Adipocyte (in vitro differentiated cells): Measurements from ENCODE around the gene DCPS.
"Not testable (repeated sequence)": the region's sequence is repeated elsewhere in the genome, so short reads cannot be mapped to it uniquely, and the experiment has no call there.

ENCODE experiments used
- DNase-seq: peaks from one replicate; pipeline ENCODE4 v3.0.0-alpha.2; 2015; ENCODE audit warnings: low read depth
- H3K27me3 ChIP-seq: replicated peaks from 2 replicates; pipeline ENCODE4 v1.7.0; 2013; ENCODE audit warnings: mild to moderate bottlenecking, low read length, moderate library complexity; ENCODE audit not compliant: control insufficient read depth, insufficient read depth
- H3K36me3 ChIP-seq: 2 replicates; pipeline ENCODE4 v1.7.0; 2013; ENCODE audit warnings: low read length, mild to moderate bottlenecking, moderate library complexity; ENCODE audit not compliant: control insufficient read depth, insufficient read depth, severe bottlenecking
- H3K4me1 ChIP-seq: 2 replicates; pipeline ENCODE4 v1.7.0; 2013; ENCODE audit warnings: mild to moderate bottlenecking, low read length, moderate library complexity; ENCODE audit not compliant: control insufficient read depth, insufficient read depth
- H3K4me3 ChIP-seq: 2 replicates; pipeline ENCODE4 v1.7.0; 2013; ENCODE audit warnings: mild to moderate bottlenecking, low read length, moderate library complexity
- H3K9ac ChIP-seq: 2 replicates; pipeline ENCODE4 v1.7.0; 2013; ENCODE audit warnings: mild to moderate bottlenecking, low read length, moderate library complexity
- H3K9me3 ChIP-seq: 2 replicates; pipeline ENCODE4 v1.7.0; 2013; ENCODE audit warnings: mild to moderate bottlenecking, low read length, moderate library complexity; ENCODE audit not compliant: control insufficient read depth

The DCPS gene

DNA sequence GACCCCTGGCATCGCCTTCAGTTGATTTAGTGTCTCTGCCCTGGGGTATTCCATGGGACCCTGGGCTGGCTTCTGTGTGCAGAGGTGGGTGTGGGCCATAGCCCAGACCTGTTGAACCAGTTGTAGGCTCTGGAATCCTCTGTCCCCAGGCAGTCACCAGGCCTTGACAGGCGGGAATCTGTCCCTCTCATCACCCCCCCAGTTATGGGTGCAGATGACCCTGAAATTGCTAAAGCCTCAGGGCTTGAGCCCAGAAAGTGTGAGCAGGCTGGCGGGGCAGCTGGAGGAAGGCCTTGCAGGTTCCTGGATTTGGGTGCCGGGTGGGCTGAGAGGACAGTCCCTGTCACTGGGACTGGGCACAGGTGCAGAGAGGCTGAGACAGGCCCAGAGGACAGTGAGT lies 78.8 kb downstream of the DCPS start:
- H3K36me3 ChIP-seq, H3K27me3 ChIP-seq, H3K9me3 ChIP-seq, H3K4me3 ChIP-seq, DNase-seq, H3K9ac ChIP-seq, H3K4me1 ChIP-seq: not testable (repeated sequence)

DNA sequence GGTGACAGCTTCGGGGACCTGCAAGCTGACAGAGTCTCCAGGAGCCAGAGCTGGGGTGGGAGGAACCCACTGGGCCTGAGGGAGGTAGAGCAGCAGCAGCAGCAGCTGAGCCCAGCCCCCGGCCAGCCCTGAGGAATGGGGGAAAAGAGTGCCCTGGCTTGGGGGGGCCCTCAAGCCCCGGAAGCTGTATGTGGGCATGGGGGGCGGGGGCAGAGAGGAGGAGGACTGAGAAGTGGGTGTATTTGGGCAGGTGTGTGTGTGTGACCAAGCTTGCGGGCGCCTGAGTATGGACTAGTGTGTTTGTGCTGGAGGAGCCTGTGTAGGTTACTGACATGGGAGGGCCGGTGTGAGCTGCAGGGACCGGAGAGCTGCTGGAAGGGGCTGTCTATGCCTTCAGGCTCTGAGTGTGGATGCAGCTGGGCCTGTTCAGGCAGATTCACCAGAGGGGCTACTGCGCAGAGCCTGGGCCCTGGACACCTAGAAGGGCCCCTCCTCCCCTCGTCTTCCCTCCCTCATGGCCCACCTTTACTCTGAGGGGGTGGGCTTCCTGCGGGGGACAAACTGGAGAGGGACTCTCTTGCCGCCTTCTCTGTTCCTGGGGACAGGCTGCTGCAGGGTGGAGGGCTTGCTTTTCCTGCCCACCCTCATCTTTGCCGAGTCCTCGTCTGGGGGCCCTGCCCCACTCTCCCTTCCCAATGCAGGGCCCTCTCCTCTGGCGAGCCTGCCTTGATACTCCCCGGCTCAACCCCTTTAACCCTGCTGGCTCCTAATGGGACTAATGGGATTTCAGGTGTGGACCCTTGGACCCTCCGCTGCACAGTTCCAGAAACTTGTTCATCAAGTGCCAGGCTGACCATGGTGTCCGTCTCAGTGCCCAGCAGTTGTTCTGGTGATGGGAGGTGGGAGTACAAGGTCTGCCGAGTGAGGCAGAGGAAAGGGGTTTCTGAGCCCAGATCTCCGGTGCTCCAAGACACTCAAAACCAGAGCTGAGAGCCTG lies 79.8 kb downstream of the DCPS start:
- peaks cover 5% of the 10 kb centered on the region for H3K36me3 ChIP-seq
- H3K27me3 ChIP-seq: no peaks in the 10 kb centered on the region
- H3K4me3 ChIP-seq: no peak overlapping the region
- no peak overlapping the region for H3K9ac ChIP-seq
- peaks cover 3% of the 10 kb centered on the region for H3K4me1 ChIP-seq
- no peak for DNase-seq
- H3K9me3 ChIP-seq: no peaks in the 10 kb centered on the region

DNA sequence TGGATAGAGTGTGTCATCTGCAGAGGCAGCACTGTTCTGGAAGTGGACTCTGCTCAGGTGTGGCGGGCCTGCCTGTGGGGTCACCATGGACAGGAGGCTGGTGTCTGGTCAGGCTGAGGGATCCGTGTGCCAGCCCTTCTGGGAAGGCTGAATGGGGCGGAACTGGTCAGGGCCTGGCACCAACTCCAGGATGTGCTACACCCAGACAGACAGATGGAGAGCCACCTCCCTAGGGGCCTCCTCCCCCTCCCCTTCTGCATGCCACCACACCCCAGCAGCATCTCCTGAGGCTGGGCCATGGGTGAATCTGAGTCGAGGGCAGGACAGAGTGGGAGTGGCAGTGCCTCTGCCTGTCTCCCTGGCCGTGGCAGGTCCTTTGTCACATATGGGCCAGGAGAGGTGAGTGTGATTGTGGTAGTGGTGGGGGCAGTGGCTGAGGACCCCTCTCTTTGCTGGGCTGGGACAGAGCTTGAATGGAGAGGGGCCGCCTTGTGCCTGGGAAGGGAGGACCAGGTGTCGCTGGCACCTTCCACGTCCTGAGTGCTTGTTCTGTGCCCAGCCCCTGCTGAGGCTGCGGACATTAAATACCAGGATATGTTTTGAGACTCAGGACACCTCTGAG lies 80.7 kb downstream of the DCPS start:
- Histone ChIP-seq H3K4me1 (no peaks in the 10 kb centered on the region), H3K4me3 (no peak overlapping the region), H3K9ac (no peak overlapping the region), H3K27me3 (no peaks in the 10 kb centered on the region), H3K36me3 (peaks cover 5% of the 10 kb centered on the region), H3K9me3 (no peaks in the 10 kb centered on the region)
- no peak for DNase-seq

DNA sequence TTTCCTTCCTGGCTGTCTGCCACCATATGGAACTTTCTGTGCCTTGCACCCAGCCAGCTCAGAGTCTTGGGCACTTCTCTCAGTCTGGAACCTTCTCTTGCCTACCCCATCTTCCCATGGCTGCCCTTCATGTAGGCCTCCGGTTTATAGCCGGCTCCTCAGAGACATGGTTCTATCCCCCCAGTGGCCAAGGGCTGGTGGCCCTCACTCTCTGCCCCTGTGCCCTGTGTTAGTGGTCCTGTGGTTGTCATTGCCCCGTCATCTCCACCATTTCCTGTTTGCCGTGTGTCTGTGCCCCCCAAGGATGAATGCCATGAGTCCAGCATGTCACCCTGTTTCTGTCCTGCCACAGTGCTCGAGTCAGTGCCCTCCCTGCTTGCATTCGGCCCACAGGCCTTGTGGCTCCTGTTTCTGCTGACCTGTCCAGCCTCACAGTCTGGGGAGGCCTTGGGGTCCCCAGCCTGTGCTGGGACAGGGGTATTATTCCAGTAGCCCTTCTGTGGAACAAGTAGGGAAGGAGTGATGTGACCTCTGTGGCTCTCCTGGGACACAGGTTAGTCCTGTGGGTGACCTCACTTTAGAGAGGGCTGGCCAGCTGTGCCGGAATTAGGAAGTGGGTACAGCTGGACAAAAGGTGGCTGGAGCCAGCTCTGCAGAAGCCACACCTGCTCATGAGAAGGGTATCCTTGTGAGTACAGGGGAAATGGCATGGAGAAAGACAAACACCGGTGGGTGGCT lies 82.3 kb downstream of the DCPS start:
- Histone ChIP-seq H3K4me1 (no peaks in the 10 kb centered on the region), H3K4me3 (no peak overlapping the region), H3K36me3 (no peaks in the 10 kb centered on the region), H3K9me3 (no peaks in the 10 kb centered on the region), H3K27me3 (no peaks in the 10 kb centered on the region), H3K9ac (no peak overlapping the region)
- no peak for DNase-seq

DNA sequence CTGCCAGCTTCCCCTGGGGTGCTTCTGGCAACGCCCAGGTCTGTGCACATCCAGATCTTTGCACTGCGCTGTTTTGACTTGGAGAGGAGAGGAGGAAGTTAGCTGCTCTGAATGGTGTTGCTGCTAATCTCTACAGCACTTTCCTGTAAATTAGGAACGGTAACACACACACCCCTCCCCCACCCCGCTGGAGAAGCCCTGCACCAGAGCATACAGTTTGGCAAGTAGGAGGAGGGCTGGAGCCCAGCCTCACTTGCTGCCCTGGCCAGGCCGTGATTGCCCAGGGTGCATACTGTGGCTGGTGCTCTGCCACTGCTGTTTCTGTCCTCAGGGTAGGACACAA lies 82.8 kb downstream of the DCPS start:
- not testable (repeated sequence) for H3K36me3 ChIP-seq, H3K27me3 ChIP-seq, H3K4me3 ChIP-seq, H3K9ac ChIP-seq, H3K4me1 ChIP-seq, H3K9me3 ChIP-seq, DNase-seq

DNA sequence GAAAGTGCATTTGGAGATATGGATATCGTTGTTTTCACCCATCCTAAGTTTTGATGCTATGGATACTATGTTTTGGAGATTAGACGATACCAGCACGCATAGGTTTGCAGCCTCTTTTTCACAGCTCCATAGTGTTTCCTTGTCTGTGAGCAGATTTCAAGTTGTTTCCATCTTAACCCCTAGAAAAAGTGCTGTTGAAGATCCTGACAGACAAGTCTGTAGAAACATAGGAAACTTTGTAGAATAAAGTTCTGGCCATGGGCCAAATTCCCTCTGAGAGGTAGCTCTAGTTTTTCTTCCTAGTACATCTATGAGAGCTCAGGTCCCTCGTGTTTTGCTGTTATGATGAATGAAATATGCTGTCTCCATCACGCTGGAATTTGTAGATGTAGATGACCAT lies 84.0 kb downstream of the DCPS start:
- Histone ChIP-seq H3K4me3 (no peak overlapping the region), H3K9me3 (no peaks in the 10 kb centered on the region)
- no peak for DNase-seq

DNA sequence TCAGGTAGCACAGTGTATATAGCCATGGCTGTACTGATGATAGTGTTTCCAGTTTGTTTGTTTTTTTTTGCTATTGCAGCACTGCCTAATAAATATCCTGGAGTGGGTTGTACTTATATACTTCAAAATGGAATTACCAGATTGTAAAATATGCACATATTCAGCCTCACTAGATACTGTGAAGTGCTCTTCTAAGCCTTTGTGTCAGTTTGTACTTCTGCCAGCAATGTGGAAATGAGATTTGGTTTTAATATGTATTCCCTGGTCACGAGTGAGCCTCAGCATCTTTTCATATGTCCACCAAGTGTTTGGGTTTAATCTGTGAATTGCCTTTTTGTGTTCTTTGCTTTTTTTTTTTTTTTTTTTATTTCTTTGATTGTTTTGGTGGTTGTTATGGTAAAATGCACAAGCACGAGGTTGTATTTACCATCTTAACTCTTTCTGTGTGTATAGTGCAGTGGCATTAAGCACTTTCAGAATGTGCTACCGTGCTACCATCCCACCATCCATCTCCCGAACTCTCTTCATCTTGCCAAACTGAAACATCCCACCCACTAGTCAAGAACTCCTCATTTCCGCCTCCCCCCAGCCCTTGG lies 86.5 kb downstream of the DCPS start:
- H3K27me3 ChIP-seq: no peaks in the 10 kb centered on the region
- H3K36me3 ChIP-seq: no peaks in the 10 kb centered on the region
- H3K9me3 ChIP-seq: no peaks in the 10 kb centered on the region
- H3K4me3 ChIP-seq: no peak overlapping the region
- peaks cover 15% of the 10 kb centered on the region for H3K4me1 ChIP-seq
- no peak for DNase-seq
- no peak overlapping the region for H3K9ac ChIP-seq

More for the DNA sequence above, 84.0 kb downstream of the DCPS start:
- Histone ChIP-seq H3K9ac (no peak overlapping the region), H3K36me3 (no peaks in the 10 kb centered on the region), H3K27me3 (no peaks in the 10 kb centered on the region), H3K4me1 (peaks cover 10% of the 10 kb centered on the region)

DNA sequence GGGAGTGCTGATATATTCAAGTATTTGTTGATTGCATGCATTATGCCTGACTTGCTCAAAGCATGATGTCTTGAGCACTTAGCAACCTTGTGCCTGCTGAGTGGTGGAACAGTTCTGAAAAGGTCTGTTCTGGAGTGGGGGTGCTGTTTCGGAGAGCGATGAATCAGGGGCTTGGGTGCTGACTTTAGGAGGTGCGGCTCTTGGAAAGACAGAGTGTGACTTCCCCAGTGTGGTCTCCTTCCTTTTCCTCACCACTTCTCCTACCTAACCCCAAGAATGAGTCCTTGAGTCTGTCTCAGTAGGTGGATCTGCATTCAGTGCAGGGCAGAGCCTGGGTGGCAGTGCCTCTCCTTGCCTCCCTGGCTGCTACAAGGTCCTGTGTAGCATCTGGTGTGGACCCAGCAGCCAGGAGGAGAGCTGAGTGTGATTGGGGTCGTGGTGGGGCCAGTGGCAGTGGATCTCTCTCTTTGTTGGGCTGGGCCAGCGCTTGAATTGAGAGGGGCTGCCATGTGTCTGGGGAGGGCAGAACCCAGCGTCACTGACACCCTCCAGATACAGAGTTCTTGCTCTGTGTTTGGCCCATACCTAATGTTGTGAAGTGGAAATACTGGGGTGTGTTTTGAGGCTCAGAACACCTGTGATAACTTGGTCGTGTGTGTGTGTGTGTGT lies 87.6 kb downstream of the DCPS start:
- Histone ChIP-seq H3K4me3 (no peak overlapping the region), H3K4me1 (peaks cover 18% of the 10 kb centered on the region), H3K9me3 (no peaks in the 10 kb centered on the region), H3K27me3 (no peaks in the 10 kb centered on the region), H3K36me3 (no peaks in the 10 kb centered on the region), H3K9ac (no peak overlapping the region)
- DNase-seq: no peak

DNA sequence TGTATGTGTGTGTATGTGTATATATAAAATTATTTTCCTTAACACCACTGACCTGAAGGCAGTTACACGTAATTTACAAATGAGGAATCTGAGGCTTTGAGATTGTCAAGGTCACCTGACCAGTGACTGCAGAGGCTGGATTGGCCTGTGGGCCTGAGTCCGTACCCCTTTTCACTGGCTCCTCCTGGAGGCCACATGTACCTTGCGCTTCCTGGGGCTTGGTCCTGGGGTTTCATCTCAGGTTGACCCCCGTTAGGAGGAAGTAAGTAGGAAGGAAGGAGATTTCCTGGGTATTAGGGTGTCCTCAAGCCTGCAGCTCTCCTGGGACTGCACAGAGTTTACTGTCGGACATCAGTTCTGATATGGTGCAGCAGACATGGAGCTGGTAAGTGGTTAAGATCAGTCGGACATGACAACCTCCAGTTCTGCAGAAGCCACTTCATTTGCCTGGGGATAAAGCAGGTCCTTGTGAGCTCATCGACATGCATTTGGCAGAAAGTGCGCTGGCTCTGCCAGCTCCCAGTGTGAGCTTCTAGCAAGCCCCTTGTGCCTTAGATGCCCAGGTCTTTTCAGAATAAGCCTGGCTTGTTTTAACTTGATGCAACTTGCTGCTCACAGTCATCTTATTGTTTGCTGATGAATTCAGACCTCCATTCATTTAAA lies 88.2 kb downstream of the DCPS start:
- DNase-seq: no peak
- Histone ChIP-seq H3K9ac (no peak overlapping the region), H3K4me1 (peaks cover 18% of the 10 kb centered on the region), H3K27me3 (no peaks in the 10 kb centered on the region), H3K4me3 (no peak overlapping the region), H3K36me3 (no peaks in the 10 kb centered on the region), H3K9me3 (no peaks in the 10 kb centered on the region)

DNA sequence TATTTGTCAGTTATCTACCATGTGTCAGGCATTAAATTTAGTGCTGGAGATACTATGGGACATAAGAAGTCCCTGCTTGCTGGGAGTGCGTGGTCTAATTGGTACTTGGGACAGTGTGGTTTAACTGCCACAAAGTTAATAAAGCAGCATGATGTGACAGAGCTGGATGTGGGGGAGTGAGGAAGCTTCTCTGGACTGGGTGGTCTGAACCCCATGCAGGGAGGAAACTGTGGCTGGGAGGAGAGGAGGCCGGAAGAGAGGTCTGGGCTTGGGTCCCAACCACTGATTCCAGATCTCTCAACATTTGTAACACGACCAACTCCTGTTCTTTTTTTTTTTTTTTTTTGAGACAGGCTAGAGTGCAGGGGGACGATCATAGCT lies 88.8 kb downstream of the DCPS start:
- Histone ChIP-seq H3K9me3 (no peaks in the 10 kb centered on the region), H3K4me1 (peaks cover 18% of the 10 kb centered on the region), H3K9ac (no peak overlapping the region), H3K27me3 (no peaks in the 10 kb centered on the region), H3K36me3 (no peaks in the 10 kb centered on the region), H3K4me3 (no peak overlapping the region)
- no peak for DNase-seq
